Activated T-helper 2 cell treated with anti-CD3 and anti-CD28 coated beads, Interferon-gamma antibody, Interleukin-2, Interleukin-4, amounts not matched to agents 10 μg/mL and 5 μg/mL and 100 μg/mL, durations not matched to agents 14 hours and 24 hours and 36 hours (primary cell): ENCODE results near the gene EIF3L. TPM values are rescaled to one million over a fixed set of nuclear protein-coding genes. Genes with fewer than 3 reads are reported as not detected.

Experiments
- DNase-seq: peaks from one replicate; pipeline ENCODE4 v3.0.0; 2021; ENCODE audit warnings: low spot score
- H3K27ac Mint-ChIP-seq: one replicate; pipeline ENCODE4 v1.8.0; 2021; ENCODE audit warnings: mixed read lengths
- H3K27me3 Mint-ChIP-seq: one replicate; pipeline ENCODE4 v1.8.0; 2021; ENCODE audit warnings: low read depth, mixed read lengths
- H3K36me3 Mint-ChIP-seq: one replicate; pipeline ENCODE4 v1.8.0; 2021; ENCODE audit warnings: low read depth, mixed read lengths
- H3K4me1 Mint-ChIP-seq: one replicate; pipeline ENCODE4 v1.8.0; 2021; ENCODE audit warnings: low read depth, mixed read lengths
- H3K4me3 Mint-ChIP-seq: one replicate; pipeline ENCODE4 v1.8.0; 2021; ENCODE audit warnings: low read depth, mild to moderate bottlenecking, moderate library complexity, mixed read lengths
- H3K9me3 Mint-ChIP-seq: one replicate; pipeline ENCODE4 v1.8.0; 2021; ENCODE audit warnings: mixed read lengths
- intact Hi-C: fragments of 100-400 bp; cut with micrococcal nuclease; formaldehyde crosslinking; loops from one replicate; pipeline ENCODE4 v1.15.1; 2023
- total RNA-seq: library from RNA; stranded (reverse); gene quantifications from 2 replicates; pipeline ENCODE4 v1.2.3, GENCODE V29; 2022

Gene EIF3L
- total RNA-seq, 1 donor from 2014 or later, result 480 TPM

DNA sequence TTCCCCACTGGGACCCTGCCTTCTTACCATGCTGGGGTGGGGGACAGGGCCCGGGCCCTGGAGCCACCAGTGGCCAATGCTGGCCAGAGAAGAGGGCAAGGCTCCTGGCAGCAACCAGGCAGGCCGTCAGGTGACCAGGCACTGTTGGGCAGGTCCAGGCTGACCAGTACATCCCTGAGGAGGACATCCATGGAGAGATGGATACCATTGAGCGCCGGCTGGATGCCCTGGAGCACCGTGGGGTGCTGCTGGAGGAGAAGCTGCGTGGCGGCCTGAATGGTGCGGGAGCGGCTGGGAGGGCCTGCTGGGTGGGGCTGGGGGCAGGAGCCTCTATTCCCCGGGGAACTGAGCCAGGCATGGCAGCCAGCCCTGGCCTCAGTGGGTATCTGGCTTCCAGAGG lies 83.2 kb downstream of the EIF3L start:
- H3K27me3 Mint-ChIP-seq, result no peaks in the 10 kb centered on the region
- H3K4me1 Mint-ChIP-seq, result peaks cover 7% of the 10 kb centered on the region

DNA sequence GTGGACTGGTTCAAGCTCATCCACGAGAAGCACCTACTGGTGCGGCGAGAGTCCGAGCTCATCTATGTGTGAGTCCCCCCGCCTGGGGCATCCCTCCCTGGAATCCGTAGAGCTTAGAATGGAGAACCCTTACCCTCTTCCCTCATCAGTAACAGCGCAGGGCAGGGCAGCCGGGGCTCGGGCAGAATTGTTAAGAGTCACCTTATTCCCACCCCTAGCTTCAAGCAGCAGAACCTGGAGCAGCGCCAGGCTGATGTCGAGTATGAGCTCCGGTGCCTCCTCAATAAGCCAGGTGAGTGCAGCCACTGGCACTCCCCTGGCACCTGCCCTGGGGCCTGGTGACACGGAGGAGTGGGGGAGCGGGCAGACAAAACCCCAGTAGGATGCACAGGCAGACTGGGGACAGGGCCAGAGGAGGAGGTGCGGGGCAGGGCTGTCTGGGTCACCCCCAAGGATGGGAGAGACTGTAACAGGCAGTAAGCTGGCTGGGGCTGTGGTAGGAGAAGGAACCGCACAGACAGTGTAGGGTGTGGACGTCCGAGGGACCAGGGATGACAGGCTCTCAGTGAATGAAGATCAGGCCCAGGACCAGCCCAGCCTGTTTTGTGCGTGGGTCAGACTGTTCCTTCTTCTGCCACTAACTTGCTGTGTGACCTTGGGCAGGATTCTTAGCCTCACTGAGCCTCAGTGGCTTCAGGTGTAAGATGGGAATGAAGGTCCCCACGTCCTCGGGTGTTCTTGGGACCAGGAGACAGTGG lies 83.8 kb downstream of the EIF3L start:
- intact Hi-C loops, result no loop called here
- Mint-ChIP-seq H3K9me3 (no peaks in the 10 kb centered on the region), H3K27ac (no peak overlapping the region)

More for the DNA sequence above, 83.2 kb downstream of the EIF3L start:
- intact Hi-C loops, result no loop called here
- H3K36me3 Mint-ChIP-seq, result peaks cover 24% of the 10 kb centered on the region
- DNase-seq, result no peak
- no peak overlapping the region for H3K27ac Mint-ChIP-seq
- no peaks in the 10 kb centered on the region for H3K9me3 Mint-ChIP-seq
- H3K4me3 Mint-ChIP-seq, result no peak overlapping the region

DNA sequence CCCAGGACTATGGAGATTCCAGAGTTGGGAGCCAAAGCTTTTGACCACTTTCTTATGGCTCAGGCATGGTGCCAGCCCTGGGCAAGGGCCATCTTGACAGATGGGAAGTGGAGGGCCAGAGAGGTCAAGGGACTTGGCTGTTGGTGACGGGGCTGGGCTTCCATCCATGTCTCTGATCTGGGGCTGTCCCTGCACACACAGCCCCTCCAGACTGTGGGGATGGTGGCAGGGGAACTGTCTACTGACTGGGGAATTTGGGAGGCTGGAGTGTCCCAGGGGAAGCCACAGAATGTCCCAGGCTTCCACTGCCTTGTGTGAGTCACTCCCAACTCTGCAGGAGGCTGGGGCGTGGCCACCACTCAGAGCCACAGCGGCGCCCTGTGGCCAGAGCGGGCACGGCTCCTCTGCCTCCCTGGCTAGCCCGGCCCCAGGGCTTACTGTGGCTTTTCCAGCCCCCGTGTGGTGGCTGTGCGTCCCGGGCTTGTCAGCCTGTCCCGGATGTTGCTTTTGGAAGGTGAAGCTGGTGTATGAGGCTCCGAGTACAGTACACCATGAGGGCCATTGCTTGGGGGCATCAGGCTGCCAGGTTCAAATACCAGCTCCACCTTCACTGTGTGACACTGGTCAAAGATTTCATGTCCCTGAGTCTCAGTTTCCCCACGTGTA lies 84.6 kb downstream of the EIF3L start:
- DNase-seq, result peak; percentile 78
- Mint-ChIP-seq H3K9me3 (no peaks in the 10 kb centered on the region), H3K36me3 (peaks cover 19% of the 10 kb centered on the region), H3K27me3 (no peaks in the 10 kb centered on the region), H3K4me1 (peaks cover 7% of the 10 kb centered on the region), H3K4me3 (no peak overlapping the region), H3K27ac (peak overlapping the region; percentile 69)
- intact Hi-C loops, result no loop called here

More for the DNA sequence above, 83.8 kb downstream of the EIF3L start:
- no peak overlapping the region for H3K4me3 Mint-ChIP-seq
- H3K27me3 Mint-ChIP-seq, result no peaks in the 10 kb centered on the region
- DNase-seq, result no peak
- peaks cover 7% of the 10 kb centered on the region for H3K4me1 Mint-ChIP-seq
- H3K36me3 Mint-ChIP-seq, result peaks cover 24% of the 10 kb centered on the region

Other genes starting within 250 kb of the EIF3L start
- 69.3 and 71.2 TPM in 2 replicates for gene GGA1, start 240.6 kb upstream of the EIF3L start, total RNA-seq
- gene SH3BP1, start 209.8 kb upstream of the EIF3L start, total RNA-seq, result 117 and 122 TPM in 2 replicates
- gene PDXP, start 190.7 kb upstream of the EIF3L start, total RNA-seq, result 40.1 and 41.9 TPM in 2 replicates
- 892 and 921 TPM in 2 replicates for gene LGALS1, start 173.8 kb upstream of the EIF3L start, total RNA-seq
- 55.4 and 60.6 TPM in 2 replicates for gene NOL12, start 163.1 kb upstream of the EIF3L start, total RNA-seq
- 37.2 and 43.3 TPM in 2 replicates for gene TRIOBP, start 152.4 kb upstream of the EIF3L start, total RNA-seq
- 24.2 and 25.5 TPM in 2 replicates for gene GCAT, start 41.5 kb upstream of the EIF3L start, total RNA-seq
- 0.28 and 0.32 TPM in 2 replicates for gene GALR3, start 26.0 kb upstream of the EIF3L start, total RNA-seq
- 24.7 and 27.3 TPM in 2 replicates for gene ANKRD54, start 5.1 kb upstream of the EIF3L start, total RNA-seq
- gene MICALL1, start 56.9 kb downstream of the EIF3L start, total RNA-seq, result 22.7 and 29.1 TPM in 2 replicates
- gene C22orf23, start 104.2 kb downstream of the EIF3L start, total RNA-seq, result not detected in 2 replicates
- 92.6 and 96.5 TPM in 2 replicates for gene POLR2F, start 104.3 kb downstream of the EIF3L start, total RNA-seq
- not detected in 2 replicates for gene SOX10, start 135.1 kb downstream of the EIF3L start, total RNA-seq
- gene PICK1, start 208.0 kb downstream of the EIF3L start, total RNA-seq, result 9.1 and 9.5 TPM in 2 replicates
- not detected in 2 replicates for gene SLC16A8, start 234.8 kb downstream of the EIF3L start, total RNA-seq